VCaP (cell line): ENCODE data around the gene TMEM115.

Experiments used
- H3K27ac ChIP-seq: fragments of 450-650 bp; 2 replicates; pipeline ENCODE4 v1.5.1; 2017
- TF ChIP-seq, protein P1 (sequence below): fragments of 450-650 bp; conservative IDR thresholded peaks from 2 replicates; pipeline ENCODE4 v1.5.1; 2017; ENCODE audit warnings: mild to moderate bottlenecking, moderate library complexity

Gene TMEM115

DNA sequence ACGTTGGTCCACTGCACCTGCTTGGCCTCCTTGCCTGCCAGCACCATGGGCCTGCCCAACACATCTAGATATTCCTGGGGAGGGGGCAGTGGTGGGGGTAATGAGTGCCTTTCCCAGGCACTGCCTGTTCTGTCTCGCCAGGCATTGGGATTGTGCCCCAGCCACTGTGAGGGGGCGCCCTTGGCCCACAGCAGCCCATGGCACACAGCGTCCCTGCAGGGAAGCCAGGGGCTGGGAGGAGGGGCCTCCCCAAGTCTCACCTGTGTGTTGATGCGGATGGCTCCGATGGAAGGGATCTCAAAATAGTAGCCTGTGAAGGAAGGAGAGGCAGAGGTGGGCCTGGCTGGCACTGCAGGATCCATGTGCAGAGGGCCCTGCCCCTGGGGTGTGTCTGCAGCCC, 18.7 kb upstream of the TMEM115 start:
- H3K27ac ChIP-seq, result no peak overlapping the region
- TF ChIP-seq, protein P1, sequence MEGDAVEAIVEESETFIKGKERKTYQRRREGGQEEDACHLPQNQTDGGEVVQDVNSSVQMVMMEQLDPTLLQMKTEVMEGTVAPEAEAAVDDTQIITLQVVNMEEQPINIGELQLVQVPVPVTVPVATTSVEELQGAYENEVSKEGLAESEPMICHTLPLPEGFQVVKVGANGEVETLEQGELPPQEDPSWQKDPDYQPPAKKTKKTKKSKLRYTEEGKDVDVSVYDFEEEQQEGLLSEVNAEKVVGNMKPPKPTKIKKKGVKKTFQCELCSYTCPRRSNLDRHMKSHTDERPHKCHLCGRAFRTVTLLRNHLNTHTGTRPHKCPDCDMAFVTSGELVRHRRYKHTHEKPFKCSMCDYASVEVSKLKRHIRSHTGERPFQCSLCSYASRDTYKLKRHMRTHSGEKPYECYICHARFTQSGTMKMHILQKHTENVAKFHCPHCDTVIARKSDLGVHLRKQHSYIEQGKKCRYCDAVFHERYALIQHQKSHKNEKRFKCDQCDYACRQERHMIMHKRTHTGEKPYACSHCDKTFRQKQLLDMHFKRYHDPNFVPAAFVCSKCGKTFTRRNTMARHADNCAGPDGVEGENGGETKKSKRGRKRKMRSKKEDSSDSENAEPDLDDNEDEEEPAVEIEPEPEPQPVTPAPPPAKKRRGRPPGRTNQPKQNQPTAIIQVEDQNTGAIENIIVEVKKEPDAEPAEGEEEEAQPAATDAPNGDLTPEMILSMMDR, result no peak

DNA sequence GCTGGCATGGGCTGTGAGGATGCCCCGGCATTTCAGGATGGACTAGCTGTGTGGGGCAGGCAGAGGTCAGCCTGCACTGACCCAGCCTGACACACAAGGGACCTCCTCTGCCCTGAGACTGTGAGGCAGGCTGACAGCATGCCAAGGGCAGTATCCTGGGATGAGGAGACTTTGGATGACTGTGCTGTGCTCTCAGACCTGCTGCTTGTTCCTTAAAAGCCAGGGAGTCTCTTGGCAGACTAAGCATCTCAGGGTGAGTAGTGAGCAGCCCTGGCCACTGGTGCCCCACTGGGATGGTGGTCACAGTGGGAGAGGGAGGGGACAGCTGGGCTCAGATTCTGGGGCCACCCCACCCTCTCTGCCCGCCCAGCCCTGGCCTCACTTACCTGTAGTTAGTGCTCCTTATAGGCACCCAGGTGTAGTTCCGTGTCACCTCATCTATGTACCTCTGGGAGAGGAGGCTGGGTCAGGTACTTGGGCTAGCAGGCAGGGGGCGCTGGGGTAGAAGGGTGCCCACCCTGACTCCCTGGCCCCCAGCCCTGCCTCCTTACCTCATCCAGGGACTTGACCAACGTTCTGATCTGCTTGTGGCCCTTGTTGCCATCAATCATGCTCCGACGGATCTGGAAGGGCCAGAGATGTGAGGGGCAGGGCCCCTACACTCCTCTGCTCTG, 16.1 kb upstream of the TMEM115 start:
- no peak overlapping the region for H3K27ac ChIP-seq
- TF ChIP-seq, protein P1, result no peak

DNA sequence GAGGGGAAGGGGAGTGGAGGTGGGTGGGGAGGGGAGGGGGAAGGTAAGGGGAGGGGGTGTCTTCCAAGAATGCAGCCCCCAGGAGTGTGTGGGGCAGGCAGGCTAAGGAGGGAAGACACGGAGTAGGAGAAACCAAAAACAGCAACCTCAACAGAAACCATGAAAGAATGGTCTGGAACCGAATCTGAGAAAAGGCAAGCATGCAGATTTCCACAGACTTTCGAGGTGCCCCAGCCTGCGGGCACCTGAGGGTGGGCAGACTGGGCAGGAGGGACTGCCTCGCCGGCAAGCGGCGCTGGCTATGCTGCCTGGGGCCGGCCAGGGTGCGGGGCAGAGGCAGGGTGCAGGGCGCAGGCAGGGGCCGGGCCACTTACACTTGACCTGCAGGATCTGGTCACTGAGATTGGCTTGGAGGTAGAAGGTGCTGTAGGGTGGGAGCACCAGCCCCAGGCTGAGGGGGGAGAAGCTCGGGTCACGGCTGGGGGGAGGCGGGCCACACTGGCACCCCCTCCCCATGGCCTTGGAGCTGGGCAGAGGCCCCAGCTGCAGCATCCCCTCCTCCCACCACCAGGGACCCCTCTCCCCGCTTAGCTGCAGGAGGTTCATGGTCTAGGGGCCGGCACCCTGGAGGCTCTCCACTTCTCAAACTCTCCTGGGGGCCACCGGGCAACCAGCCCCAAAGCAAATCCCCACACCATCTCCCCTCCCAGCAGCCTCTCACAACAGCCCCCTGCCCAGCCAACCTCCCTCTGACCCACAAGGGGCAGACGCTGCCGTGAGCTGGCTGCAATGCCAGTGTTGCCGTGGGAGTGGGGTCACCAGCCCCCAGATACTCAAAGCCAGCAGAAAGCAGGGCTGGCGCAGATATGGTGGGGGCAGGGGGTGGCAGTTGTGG, 15.3 kb upstream of the TMEM115 start:
- TF ChIP-seq, protein P1, result no peak
- no peak overlapping the region for H3K27ac ChIP-seq

DNA sequence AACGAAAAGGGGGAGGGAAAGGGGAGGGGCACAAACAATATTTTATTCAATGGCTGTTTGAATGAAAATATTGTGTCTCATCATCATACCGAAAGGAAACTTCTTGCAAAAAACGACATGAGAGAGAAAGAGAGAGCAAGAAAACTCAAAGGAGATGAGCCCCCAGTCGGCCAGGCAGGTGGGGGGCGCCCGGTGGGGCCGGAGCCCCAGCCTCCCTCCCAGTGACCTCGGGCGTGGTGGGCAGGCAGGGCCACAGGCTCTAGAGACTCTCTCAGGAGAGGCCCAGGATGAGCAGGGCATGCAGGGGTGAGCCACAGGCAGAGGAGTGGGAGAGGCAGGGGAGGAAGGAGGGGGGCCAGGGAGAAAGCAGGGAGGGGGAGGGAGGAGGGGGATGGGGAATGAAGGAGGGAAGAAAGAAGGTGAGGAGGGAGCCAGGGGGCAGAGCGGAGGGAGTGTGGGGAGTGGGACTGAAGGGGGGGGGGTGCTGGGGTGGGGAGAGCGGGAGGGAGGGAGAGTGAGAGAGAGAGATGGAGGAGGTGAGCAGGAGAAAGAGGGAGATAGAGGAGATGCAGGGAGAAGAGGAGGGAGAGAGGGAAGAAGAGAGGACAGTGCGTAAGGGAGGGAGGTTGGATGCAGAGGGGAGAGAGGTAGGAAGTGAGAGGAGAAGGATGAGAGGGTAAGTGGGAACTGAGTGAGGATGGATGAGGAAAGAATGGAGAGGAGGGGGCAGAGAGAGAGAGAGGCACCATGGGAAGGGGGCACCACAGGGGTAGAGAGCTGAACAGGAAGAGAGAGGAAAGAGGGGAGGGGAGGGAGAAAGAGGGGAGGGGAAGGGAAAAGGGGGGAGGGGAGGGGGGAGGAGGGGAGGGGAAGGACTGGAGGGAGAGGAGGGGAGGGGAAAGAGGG, 14.1 kb upstream of the TMEM115 start:
- TF ChIP-seq, protein P1, result no peak
- H3K27ac ChIP-seq, result no peak overlapping the region

DNA sequence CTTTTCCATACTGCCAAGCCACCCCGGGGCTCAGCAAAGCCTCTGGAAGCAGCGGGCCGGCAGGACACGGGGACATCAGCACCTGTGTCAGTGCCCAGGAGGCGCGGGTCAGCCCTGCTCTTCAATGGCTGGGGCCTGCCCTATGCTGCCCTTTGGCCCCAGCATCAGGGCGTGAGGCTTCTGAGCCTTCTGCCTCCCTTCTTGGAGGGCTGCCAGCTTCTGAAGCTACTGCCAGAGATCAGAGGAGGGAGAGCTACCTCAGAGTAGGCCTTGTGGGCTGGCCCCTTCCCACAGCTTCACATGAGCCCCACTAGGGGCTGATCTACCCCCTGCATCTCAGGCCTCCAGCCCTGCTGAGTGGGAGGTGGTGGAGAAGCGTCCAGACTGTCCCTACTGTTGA, 13.0 kb upstream of the TMEM115 start:
- TF ChIP-seq, protein P1, result no peak
- no peak overlapping the region for H3K27ac ChIP-seq

DNA sequence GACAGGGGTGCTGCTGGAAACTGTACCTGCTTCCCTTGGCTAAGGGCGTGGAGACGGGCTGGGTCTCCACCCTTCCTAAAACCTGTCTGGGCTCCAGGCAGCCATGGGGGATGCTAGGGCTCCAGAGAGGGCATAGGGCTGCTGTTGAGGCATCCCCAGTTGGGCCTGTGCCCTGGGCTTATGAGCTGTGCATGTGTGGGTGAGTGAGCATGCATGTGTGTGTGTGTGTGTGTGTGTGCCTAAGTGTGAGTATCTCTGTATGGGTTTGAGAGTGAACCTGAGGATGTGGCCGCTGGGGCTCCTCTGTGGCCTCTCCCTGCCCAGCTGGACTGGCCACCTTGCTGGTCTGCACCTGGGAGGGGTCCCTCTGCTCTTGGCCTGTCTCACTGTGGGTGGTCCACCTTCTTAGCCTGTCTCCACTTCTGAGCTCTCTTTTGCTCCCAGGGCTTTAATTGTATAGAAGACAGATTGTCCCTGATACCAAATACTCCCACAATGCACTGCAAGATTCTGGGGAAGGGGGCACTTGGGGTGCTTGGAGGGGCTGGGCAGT, 11.9 kb upstream of the TMEM115 start:
- H3K27ac ChIP-seq, result no peak overlapping the region
- TF ChIP-seq, protein P1, result no peak
